Activated CD8-positive, alpha-beta memory T cell treated with anti-CD3 and anti-CD28 coated beads for 24 hours (primary cell): ENCODE results near the gene PRRC2B.
"Not testable (repeated sequence)": the region's sequence is repeated elsewhere in the genome, so short reads cannot be mapped to it uniquely, and the experiment has no call there.

ENCODE experiments used
- DNase-seq: peaks from one replicate; pipeline ENCODE4 v3.0.0-alpha.2; 2020

The PRRC2B gene

GRCh38 chr9:131438190-131438589 lies 44.3 kb downstream of the PRRC2B start:
- no peak for DNase-seq

GRCh38 chr9:131439224-131439623 lies 45.3 kb downstream of the PRRC2B start:
- DNase-seq: no peak

GRCh38 chr9:131441441-131441840 lies 47.6 kb downstream of the PRRC2B start:
- DNase-seq: no peak

GRCh38 chr9:131442351-131442750 lies 48.5 kb downstream of the PRRC2B start:
- no peak for DNase-seq

GRCh38 chr9:131443648-131444047 lies 49.8 kb downstream of the PRRC2B start:
- DNase-seq: no peak

GRCh38 chr9:131446276-131446675 lies 52.4 kb downstream of the PRRC2B start:
- no peak for DNase-seq

- DNase-seq: no peak
Measured at GRCh38 chr9:131447148-131447547, 53.3 kb downstream of the PRRC2B start.

GRCh38 chr9:131447600-131447999 lies 53.7 kb downstream of the PRRC2B start:
- no peak for DNase-seq

GRCh38 chr9:131448818-131449217 lies 54.9 kb downstream of the PRRC2B start:
- no peak for DNase-seq

- no peak for DNase-seq
Measured at GRCh38 chr9:131449276-131449675, 55.4 kb downstream of the PRRC2B start.

GRCh38 chr9:131454028-131454427 lies 60.1 kb downstream of the PRRC2B start:
- no peak for DNase-seq

GRCh38 chr9:131455655-131456054 lies 61.8 kb downstream of the PRRC2B start:
- not testable (repeated sequence) for DNase-seq

- DNase-seq: no peak
Measured at GRCh38 chr9:131457746-131458145, 63.9 kb downstream of the PRRC2B start.

GRCh38 chr9:131459056-131459455 lies 65.2 kb downstream of the PRRC2B start:
- DNase-seq: no peak

- no peak for DNase-seq
Measured at GRCh38 chr9:131461166-131461565, 67.3 kb downstream of the PRRC2B start.

GRCh38 chr9:131464354-131465000 lies 70.6 kb downstream of the PRRC2B start:
- no peak for DNase-seq

GRCh38 chr9:131465401-131465800 lies 71.5 kb downstream of the PRRC2B start:
- DNase-seq: no peak

- no peak for DNase-seq
Measured at GRCh38 chr9:131467214-131467935, 73.5 kb downstream of the PRRC2B start.

GRCh38 chr9:131468031-131468430 lies 74.1 kb downstream of the PRRC2B start:
- no peak for DNase-seq

- no peak for DNase-seq
Measured at GRCh38 chr9:131469356-131469755, 75.5 kb downstream of the PRRC2B start.

GRCh38 chr9:131469951-131470350 lies 76.1 kb downstream of the PRRC2B start:
- DNase-seq: no peak

GRCh38 chr9:131470581-131470991 lies 76.7 kb downstream of the PRRC2B start:
- DNase-seq: no peak

- not testable (repeated sequence) for DNase-seq
Measured at GRCh38 chr9:131472085-131472484, 78.2 kb downstream of the PRRC2B start.

- DNase-seq: no peak
Measured at GRCh38 chr9:131473198-131473885, 79.5 kb downstream of the PRRC2B start.
